Skeletal muscle tissue (tissue), 4 donors: ENCODE results near the gene KCNN4. TPM values are rescaled to one million over a fixed set of nuclear protein-coding genes. Genes with fewer than 3 reads are reported as not detected.
"Not testable (repeated sequence)": the region's sequence is repeated elsewhere in the genome, so short reads cannot be mapped to it uniquely, and the experiment has no call there.

ENCODE experiments used
- H3K27ac ChIP-seq: one replicate; pipeline ENCODE4 v1.7.0; 2013; ENCODE audit warnings: mild to moderate bottlenecking, low read depth, low read length, inconsistent platforms
- H3K27me3 ChIP-seq, 3 donors: one replicate each; pipeline ENCODE4 v1.7.0; 2013; ENCODE audit warnings: low read length in 3 of 3; ENCODE audit not compliant: control insufficient read depth in 3 of 3, insufficient read depth in 3 of 3
- H3K36me3 ChIP-seq, 3 donors: one replicate each; pipeline ENCODE4 v1.7.0; 2013; ENCODE audit warnings: low read length in 3 of 3; ENCODE audit not compliant: control insufficient read depth in 3 of 3, insufficient read depth in 3 of 3
- H3K4me1 ChIP-seq, 3 donors: one replicate each; pipeline ENCODE4 v1.7.0; 2013; ENCODE audit warnings: low read length in 3 of 3, mild to moderate bottlenecking in 3 of 3; ENCODE audit not compliant: control insufficient read depth in 3 of 3, insufficient read depth in 3 of 3
- H3K4me3 ChIP-seq, 3 donors: one replicate each; pipeline ENCODE4 v1.7.0; 2013; ENCODE audit warnings: low read length in 3 of 3
- H3K9ac ChIP-seq, 3 donors: one replicate each; pipeline ENCODE4 v1.7.0; 2013; ENCODE audit warnings: low read length in 3 of 3, mild to moderate bottlenecking in 3 of 3, moderate library complexity in 2 of 3, low read depth in 1 of 3
- H3K9me3 ChIP-seq, 3 donors: one replicate each; pipeline ENCODE4 v1.7.0; 2013; ENCODE audit warnings: low read length in 3 of 3; ENCODE audit not compliant: control insufficient read depth in 3 of 3
- total RNA-seq: library from RNA; depleted of rRNA; stranded (reverse); fragments of >200 nt; gene quantifications from one replicate; pipeline ENCODE4 v1.2.3, GENCODE V29; 2014
- donor health status: Osteomylitis.

KCNN4 gene
- total RNA-seq, result 1.0 TPM

DNA sequence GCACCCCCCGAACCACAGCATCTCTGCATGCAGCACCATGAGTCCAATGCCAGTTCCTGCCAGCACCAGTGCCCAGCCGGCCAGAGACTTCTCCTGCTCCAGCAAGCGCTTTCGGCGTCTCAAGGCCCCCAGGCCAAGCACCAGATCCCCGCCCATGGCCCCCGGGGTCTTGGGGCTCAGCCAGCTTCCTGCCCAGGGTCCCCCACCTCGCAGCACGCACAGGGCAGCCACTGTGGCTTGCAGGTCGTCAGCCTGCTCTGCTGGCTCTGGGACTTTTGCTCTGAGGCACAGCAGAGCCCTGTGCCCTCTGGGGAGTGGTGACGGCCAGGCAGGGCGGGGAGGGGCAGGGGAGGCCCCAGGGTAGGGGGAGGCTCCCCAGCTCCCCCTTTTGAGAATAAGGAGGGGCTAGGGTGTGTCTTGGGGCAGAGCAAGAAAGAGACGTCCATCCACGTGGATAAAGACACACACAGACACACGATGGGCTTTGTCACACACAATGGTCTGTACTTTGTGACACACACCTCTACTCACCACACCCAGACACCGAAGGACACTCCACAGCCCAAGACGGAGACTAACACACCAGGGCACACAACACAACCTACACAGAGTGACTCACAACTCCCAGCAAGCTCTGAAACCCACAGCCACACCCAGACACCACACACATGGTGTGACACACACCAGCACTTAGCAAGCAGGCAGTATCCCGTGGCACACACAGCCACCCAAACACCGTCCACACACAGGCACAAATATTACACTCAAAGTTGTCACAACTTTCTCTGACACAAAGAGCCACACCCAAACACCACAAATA is at the start of gene KCNN4:
TSS of gene KCNN4 (minus strand) at position 268 of the 820 bp plus-strand sequence. CDS start at position 156, 112 bp downstream.
- Histone ChIP-seq H3K9me3 (no peaks in the 10 kb centered on the region), H3K36me3 (no peaks in the 10 kb centered on the region), H3K27ac (no peak within 1 kb of the TSS), H3K27me3 (peaks cover 9 to 19% (median 13%) of the 10 kb centered on the region in 3 donors), H3K9ac (no peak within 1 kb of the TSS), H3K4me1 (peaks cover 5 to 9% (median 6%) of the 10 kb centered on the region in 3 donors), H3K4me3 (no peak within 1 kb of the TSS)

DNA sequence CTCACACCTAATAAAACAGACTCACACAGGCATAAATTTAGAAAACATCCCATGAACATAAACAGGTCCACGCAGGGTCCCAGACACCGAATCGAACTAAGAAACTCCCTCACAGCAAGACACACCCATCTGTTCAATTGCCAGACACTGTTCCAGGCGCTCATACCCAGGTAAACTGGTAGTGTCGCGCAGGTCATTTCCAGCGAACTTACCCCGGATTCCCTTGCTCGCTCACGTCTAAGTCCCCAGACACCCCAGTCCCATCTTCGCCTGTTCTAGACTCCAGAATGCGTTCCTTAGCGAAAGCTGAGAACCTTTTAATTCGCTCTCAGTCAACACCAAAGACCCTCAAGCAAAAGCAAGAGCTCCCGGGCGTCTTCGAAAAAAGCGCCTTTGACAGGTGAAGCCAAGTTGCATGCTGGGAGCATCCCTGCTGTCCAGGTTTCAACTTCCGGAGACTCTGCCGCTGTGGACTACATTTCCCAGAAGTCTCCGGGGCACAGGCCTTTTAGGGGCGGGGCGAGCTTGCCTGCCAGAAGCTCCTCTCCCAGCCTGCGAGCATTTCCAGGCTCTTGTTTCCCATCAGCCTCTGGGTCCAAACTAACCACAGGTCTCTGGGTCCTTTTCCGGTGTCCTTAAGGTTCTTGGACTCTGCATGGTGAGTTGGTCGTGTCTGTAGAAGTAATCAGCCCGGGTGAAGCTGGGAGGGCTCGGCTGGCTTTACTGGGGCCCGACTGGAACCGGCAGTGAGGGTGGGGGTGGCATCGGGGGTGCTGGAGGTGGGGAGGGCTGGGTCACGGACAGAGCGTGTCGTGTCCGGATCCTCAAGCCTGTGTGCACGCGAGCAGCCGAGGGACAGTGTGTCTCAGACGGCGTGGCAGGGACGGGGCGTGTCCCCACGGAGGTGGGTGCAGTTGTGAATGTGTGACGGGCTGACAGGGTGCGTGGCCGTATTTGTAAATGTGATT is 46.3 kb upstream of the KCNN4 start, which contains the start of gene ZNF283:
TSS of gene ZNF283 (plus strand) at position 535 of the 968 bp plus-strand sequence. CDS start 6,184 bp downstream, outside the sequence.
- peak within 1 kb of the TSS; percentile 82 to 92 (median 86) for H3K4me3 ChIP-seq
- no peak within 1 kb of the TSS for H3K27ac ChIP-seq
- H3K36me3 ChIP-seq, result peaks cover 15 to 32% (median 27%) of the 10 kb centered on the region in 3 donors
- peaks cover 0 to 3% (median 0%) of the 10 kb centered on the region in 3 donors for H3K9me3 ChIP-seq
- peak within 1 kb of the TSS; percentile 64 to 81 (median 69) for H3K9ac ChIP-seq
- no peaks in the 10 kb centered on the region for H3K27me3 ChIP-seq
- peaks cover 4 to 9% (median 5%) of the 10 kb centered on the region in 3 donors for H3K4me1 ChIP-seq

DNA sequence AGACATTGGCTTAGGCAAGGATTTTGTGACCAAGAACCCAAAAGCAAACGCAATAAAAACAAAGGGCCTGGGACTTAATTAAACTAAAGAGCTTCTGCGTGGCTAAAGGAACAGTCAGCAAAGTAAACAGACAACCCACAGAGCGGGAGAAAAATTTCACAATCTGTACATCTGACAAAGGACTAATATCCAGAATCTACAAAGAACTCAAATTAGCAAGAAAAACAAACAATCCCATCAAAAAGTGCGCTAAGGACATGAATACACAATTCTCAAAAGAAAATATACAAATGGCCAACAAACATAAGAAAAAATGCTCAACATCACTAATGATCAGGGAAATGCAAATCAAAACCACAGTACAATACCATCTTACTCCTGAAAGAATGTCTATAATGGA is 43.8 kb upstream of the KCNN4 start:
- not testable (repeated sequence) for H3K9ac ChIP-seq, H3K36me3 ChIP-seq, H3K27ac ChIP-seq, H3K4me3 ChIP-seq
- Histone ChIP-seq H3K9me3 (peaks cover 0 to 13% (median 0%) of the 10 kb centered on the region in 3 donors), H3K27me3 (peaks cover 10 to 14% (median 11%) of the 10 kb centered on the region in 3 donors), H3K4me1 (peaks cover 11 to 14% (median 14%) of the 10 kb centered on the region in 3 donors)

DNA sequence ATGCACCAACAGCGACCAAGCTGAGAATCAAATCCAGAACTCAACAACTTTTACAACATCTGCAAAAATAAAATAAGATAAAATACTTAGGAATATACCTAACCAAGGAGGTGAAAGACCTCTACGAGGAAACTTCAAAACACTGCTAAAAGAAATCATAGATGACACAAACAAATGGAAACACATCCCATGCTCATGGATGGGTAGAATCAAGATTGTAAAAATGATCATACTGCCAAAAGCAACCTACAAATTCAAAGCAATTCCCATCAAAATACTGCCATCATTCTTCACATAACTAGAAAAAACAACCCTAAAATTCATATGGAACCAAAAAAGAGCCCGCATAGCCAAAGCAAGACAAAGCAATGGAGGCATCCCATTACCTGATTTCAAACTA is 43.1 kb upstream of the KCNN4 start:
- peaks cover 11 to 14% (median 12%) of the 10 kb centered on the region in 3 donors for H3K27me3 ChIP-seq
- H3K9me3 ChIP-seq, result peaks cover 0 to 13% (median 0%) of the 10 kb centered on the region in 3 donors
- H3K36me3 ChIP-seq, H3K27ac ChIP-seq, H3K9ac ChIP-seq, H3K4me3 ChIP-seq: not testable (repeated sequence)
- H3K4me1 ChIP-seq, result peaks cover 11 to 14% (median 14%) of the 10 kb centered on the region in 3 donors

DNA sequence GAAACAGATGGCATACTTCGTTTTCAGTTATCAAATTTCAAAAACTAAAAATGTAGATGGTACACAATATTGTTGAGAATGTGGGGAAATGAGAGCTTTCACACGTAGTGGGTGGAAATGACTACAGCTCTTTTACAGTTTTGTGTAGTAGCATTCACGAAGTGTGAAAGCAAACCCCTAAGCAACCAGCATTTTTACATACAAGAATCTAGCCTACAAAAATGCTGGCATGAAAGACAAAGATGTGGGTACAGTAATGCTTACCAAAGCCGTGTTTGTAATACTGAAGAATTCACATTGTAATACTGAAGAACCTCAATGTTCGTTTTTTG is 40.1 kb upstream of the KCNN4 start:
- peaks cover 6 to 9% (median 7%) of the 10 kb centered on the region in 3 donors for H3K4me1 ChIP-seq
- peaks cover 11 to 14% (median 12%) of the 10 kb centered on the region in 3 donors for H3K27me3 ChIP-seq
- peaks cover 0 to 10% (median 0%) of the 10 kb centered on the region in 3 donors for H3K9me3 ChIP-seq
- H3K36me3 ChIP-seq, result no peaks in the 10 kb centered on the region
- peak overlapping the region; percentile 62 to 83 (median 73) for H3K4me3 ChIP-seq
- H3K9ac ChIP-seq, result no peak overlapping the region
- H3K27ac ChIP-seq, result no peak overlapping the region

DNA sequence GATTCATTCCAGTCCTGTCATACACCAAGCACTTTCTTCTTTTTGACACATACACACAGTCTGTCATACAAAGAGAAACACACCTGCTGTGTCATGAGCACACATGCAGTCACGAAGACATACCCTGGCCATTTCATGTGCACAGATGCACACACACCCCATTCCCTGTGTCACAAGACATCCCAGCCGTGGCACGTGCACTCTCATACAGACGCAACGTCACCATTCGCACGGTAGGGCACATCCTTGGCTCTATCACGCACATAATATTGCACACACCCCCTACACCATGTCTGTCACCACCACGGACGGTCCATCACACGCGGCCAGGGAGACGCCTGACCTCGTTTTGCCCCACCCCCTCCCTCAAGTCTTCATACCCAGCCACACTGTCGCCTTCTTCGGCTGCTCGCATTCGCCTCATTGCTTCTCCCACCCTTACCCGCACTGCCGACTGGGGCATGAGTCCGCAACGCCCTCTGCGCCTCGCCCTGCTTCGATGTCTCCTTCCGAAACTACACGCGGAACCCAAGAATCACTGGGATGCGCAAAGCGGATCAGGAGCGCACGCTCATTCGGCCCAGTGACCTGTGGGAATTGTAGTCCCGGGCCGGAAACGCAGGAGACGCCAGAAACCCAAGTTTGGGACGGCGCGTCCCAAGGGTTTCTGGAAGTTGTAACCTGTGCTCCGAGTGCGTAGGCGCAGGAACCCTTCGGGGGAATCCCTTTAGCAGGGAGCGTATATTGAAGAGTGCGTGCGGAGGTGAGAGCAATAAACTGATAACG is 39.5 kb upstream of the KCNN4 start:
- H3K36me3 ChIP-seq, result no peaks in the 10 kb centered on the region
- H3K27ac ChIP-seq, result no peak overlapping the region
- H3K27me3 ChIP-seq, result peaks cover 11 to 14% (median 12%) of the 10 kb centered on the region in 3 donors
- H3K4me3 ChIP-seq, result peak overlapping the region; percentile 62 to 83 (median 73)
- peak overlapping the region in 1 of 3 donors; percentile 10 for H3K9ac ChIP-seq
- peaks cover 6 to 9% (median 7%) of the 10 kb centered on the region in 3 donors for H3K4me1 ChIP-seq
- peaks cover 0 to 10% (median 0%) of the 10 kb centered on the region in 3 donors for H3K9me3 ChIP-seq

DNA sequence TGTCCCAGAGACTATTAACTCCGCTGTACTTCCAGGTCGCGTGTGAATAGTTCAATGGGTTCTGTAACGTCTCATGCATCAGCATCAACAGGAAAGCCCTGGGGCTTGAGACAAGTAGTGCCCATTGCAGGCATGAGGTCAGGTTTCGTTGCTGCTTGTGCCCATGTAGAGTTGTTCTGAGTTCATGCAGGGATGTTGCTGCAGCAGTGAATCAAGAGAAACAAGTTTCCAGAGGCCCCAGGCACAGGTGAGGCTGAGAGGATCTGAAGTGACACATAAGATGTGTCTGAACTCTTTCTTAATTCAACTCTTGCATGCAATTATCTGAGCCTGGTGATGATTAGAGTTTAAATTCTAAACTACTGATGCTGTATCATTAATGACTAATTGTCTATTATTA is 37.7 kb upstream of the KCNN4 start:
- Histone ChIP-seq H3K9ac (no peak overlapping the region), H3K27me3 (peaks cover 11 to 14% (median 12%) of the 10 kb centered on the region in 3 donors), H3K9me3 (peaks cover 0 to 10% (median 2%) of the 10 kb centered on the region in 3 donors), H3K4me1 (peaks cover 6 to 9% (median 7%) of the 10 kb centered on the region in 3 donors), H3K36me3 (no peaks in the 10 kb centered on the region), H3K4me3 (no peak overlapping the region), H3K27ac (no peak overlapping the region)

DNA sequence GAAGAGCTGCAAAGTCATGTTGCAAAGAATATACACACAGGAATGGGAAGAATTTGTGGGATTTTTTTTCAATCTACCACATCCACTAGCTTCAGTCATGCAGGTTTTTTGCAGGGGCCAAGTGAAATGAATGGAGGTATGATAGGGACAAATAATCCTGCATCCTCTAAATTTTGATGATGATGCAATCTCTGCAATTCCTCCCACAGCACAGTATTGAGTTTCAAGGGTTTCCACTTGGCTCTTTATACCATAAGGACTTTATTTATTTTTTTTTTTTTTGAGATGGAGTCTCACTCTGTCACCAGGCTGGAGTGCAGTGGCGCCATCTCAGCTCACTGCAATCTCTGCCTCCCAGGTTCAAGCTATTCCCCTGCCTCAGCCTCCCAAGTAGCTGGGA is 36.7 kb upstream of the KCNN4 start:
- not testable (repeated sequence) for H3K4me3 ChIP-seq, H3K9me3 ChIP-seq, H3K9ac ChIP-seq, H3K4me1 ChIP-seq, H3K36me3 ChIP-seq, H3K27ac ChIP-seq
- peaks cover 12 to 14% (median 13%) of the 10 kb centered on the region in 3 donors for H3K27me3 ChIP-seq
